K562 (cell line): ENCODE measurements around the gene SNX17. TPM values are rescaled to one million over a fixed set of nuclear protein-coding genes. Genes with fewer than 3 reads are reported as not detected.
A peak's percentile ranks its signal among the peaks of the same experiment; 100 is the strongest.

Source experiments
- ATF1 ChIP-seq, 2 experiments: fragments of 450-650 bp in 1 of 2; IDR thresholded peaks; 2 replicates each; pipeline ENCODE4 v1.6.1; 2016; ENCODE audit warnings: missing compliant biosample characterization in 1 of 2, missing genetic modification characterization in 1 of 2
- CREM ChIP-seq: IDR thresholded peaks from 2 replicates; pipeline ENCODE4 v1.6.1; 2014; ENCODE audit warnings: antibody characterized with exemption, low read depth
- HEY1 ChIP-seq: fragments of 250-450 bp; sonication (Bioruptor Pico); IDR thresholded peaks from 2 replicates; pipeline ENCODE4 v1.5.0; 2020; ENCODE audit warnings: mild to moderate bottlenecking, moderate library complexity, borderline replicate concordance
- HMGN3 ChIP-seq: IDR thresholded peaks from 2 replicates; pipeline ENCODE4 v1.6.1; 2011; ENCODE audit warnings: borderline replicate concordance, low read depth, mild to moderate bottlenecking, mixed read lengths, low read length; ENCODE audit not compliant: insufficient read length; ENCODE audit errors: extremely low read depth
- KAT8 ChIP-seq: fragments of 450-650 bp; IDR thresholded peaks from 2 replicates; pipeline ENCODE4 v1.6.1; 2016; ENCODE audit warnings: low read depth, mild to moderate bottlenecking
- MAFF ChIP-seq: IDR thresholded peaks from 2 replicates; pipeline ENCODE4 v1.6.1; 2012; ENCODE audit warnings: low read length, improper control_type of control experiment
- MTA1 ChIP-seq: fragments of 450-650 bp; IDR thresholded peaks from 2 replicates; pipeline ENCODE4 v1.6.1; 2017; ENCODE audit warnings: borderline replicate concordance
- NUFIP1 ChIP-seq: fragments of 450-650 bp; IDR thresholded peaks from 2 replicates; pipeline ENCODE4 v1.6.1; 2018; ENCODE audit not compliant: partially characterized antibody
- PHB2 ChIP-seq: fragments of 450-650 bp; IDR thresholded peaks from 2 replicates; pipeline ENCODE4 v1.6.1; 2017; ENCODE audit warnings: low read depth
- PHF20 ChIP-seq: fragments of 450-650 bp; IDR thresholded peaks from 2 replicates; pipeline ENCODE4 v1.6.1; 2018; ENCODE audit not compliant: partially characterized antibody
- PHF21A ChIP-seq: fragments of 450-650 bp; IDR thresholded peaks from 2 replicates; pipeline ENCODE4 v1.6.1; 2017; ENCODE audit warnings: low read depth, borderline replicate concordance
- PML ChIP-seq: IDR thresholded peaks from 2 replicates; pipeline ENCODE4 v1.6.1; 2012; ENCODE audit warnings: low read length, inconsistent platforms
- PRPF4 ChIP-seq: fragments of 200-400 bp; formaldehyde crosslinking; IDR thresholded peaks from one replicate; pipeline ENCODE4 v1.6.1; 2017; ENCODE audit warnings: low read length, low read depth, mild to moderate bottlenecking; ENCODE audit not compliant: insufficient read depth, poor library complexity, severe bottlenecking
- RBM17 ChIP-seq: fragments of 200-400 bp; formaldehyde crosslinking; IDR thresholded peaks from 2 replicates; pipeline ENCODE4 v1.6.1; 2017; ENCODE audit warnings: low read depth, mild to moderate bottlenecking, low read length, borderline replicate concordance
- RUNX1 ChIP-seq: sonication (generic); IDR thresholded peaks from 2 replicates; pipeline ENCODE4 v1.6.1; 2016; ENCODE audit warnings: antibody characterized with exemption, low read depth
- SIX5 ChIP-seq, 2 experiments: IDR thresholded peaks; 2 replicates each; pipeline ENCODE4 v1.6.1; 2011; ENCODE audit warnings: low read length in 2 of 2, borderline replicate concordance in 1 of 2, low read depth in 1 of 2, mild to moderate bottlenecking in 1 of 2, moderate library complexity in 1 of 2; ENCODE audit not compliant: insufficient read depth in 1 of 2
- SMAD4 ChIP-seq: fragments of 250-450 bp; sonication (Bioruptor Pico); conservative IDR thresholded peaks from 2 replicates; pipeline ENCODE4 v1.8.0; 2021; ENCODE audit warnings: inconsistent platforms, mild to moderate bottlenecking, moderate library complexity
- TAF15 ChIP-seq: fragments of 200-400 bp; formaldehyde crosslinking; IDR thresholded peaks from 2 replicates; pipeline ENCODE4 v1.6.1; 2017; ENCODE audit warnings: mild to moderate bottlenecking, low read depth, low read length, moderate library complexity
- U2AF2 ChIP-seq: fragments of 200-400 bp; formaldehyde crosslinking; optimal IDR thresholded peaks from 2 replicates; pipeline ENCODE3; 2017; ENCODE audit warnings: low read depth, mild to moderate bottlenecking, low read length
- ZC3H4 ChIP-seq: sonication (generic); formaldehyde crosslinking; IDR thresholded peaks from 2 replicates; pipeline ENCODE4 v1.9.0; 2021; ENCODE audit warnings: missing genetic modification reagents, borderline replicate concordance
- ZFX ChIP-seq: sonication (generic); formaldehyde crosslinking; IDR thresholded peaks from 2 replicates; pipeline ENCODE4 v1.8.0; 2022; ENCODE audit warnings: mild to moderate bottlenecking, missing genetic modification reagents, moderate library complexity
- ZNF133 ChIP-seq: fragments of 250-450 bp; sonication (Bioruptor Pico); IDR thresholded peaks from 2 replicates; pipeline ENCODE4 v1.4.0; 2020; ENCODE audit warnings: mild to moderate bottlenecking
- ZNF583 ChIP-seq: fragments of 250-450 bp; sonication (Bioruptor Pico); IDR thresholded peaks from 2 replicates; pipeline ENCODE4 v1.4.0; 2020
- ZNF707 ChIP-seq: fragments of 250-450 bp; sonication (Bioruptor Pico); conservative IDR thresholded peaks from 2 replicates; pipeline ENCODE4 v1.8.0; 2022; ENCODE audit warnings: inconsistent platforms, mild to moderate bottlenecking, moderate library complexity
- ZNF717 ChIP-seq: fragments of 250-450 bp; sonication (Bioruptor Pico); IDR thresholded peaks from 2 replicates; pipeline ENCODE4 v1.5.0; 2021
- polyA plus RNA-seq, 8 experiments: library from polyadenylated mRNA; depleted of rRNA in 4 of 8; stranded (reverse) in 5 of 8; unstranded in 3 of 8; fragments of >200 nt; fragmentation: Nextera tagmentation in 2 of 8; fragmentation: Illumina TruSeq in 1 of 8; extraction: Ambion mirVana in 2 of 8; extraction: Trizol in 1 of 8; gene quantifications; 2 replicates each; pipeline versions ENCODE4 v1.2.1 to v1.2.3, GENCODE V29; 2011 to 2014; ENCODE audit warnings: inconsistent platforms in 1 of 8, missing spikeins in 1 of 8
- total RNA-seq, 7 experiments: library from RNA; depleted of rRNA in 6 of 7; stranded (reverse); fragments of >200 nt in 6 of 7; fragmentation: Illumina TruSeq in 2 of 7; extraction: Trizol in 2 of 7; gene quantifications; 2 replicates each; pipeline versions ENCODE4 v1.2.1 to v1.2.3, GENCODE V29; 2011 to 2021; ENCODE audit warnings: low replicate concordance in 1 of 7
- TF ChIP-seq, protein P1 (sequence below): fragments of 450-650 bp; IDR thresholded peaks from 2 replicates; pipeline ENCODE4 v1.6.1; 2017; ENCODE audit warnings: mild to moderate bottlenecking, moderate library complexity
- TF ChIP-seq, protein P2 (sequence below): fragments of 450-650 bp; formaldehyde crosslinking; IDR thresholded peaks from 2 replicates; pipeline ENCODE4 v1.4.0; 2020; ENCODE audit warnings: mild to moderate bottlenecking, moderate library complexity
- TF ChIP-seq, protein P3 (sequence below): fragments of 450-650 bp; IDR thresholded peaks from 2 replicates; pipeline ENCODE4 v1.6.1; 2016; ENCODE audit warnings: antibody characterized with exemption

The SNX17 gene
- total and polyA plus RNA-seq, 9 of the 15 experiments (the other 6 are each of a cell fraction or from before 2014, with no cell fraction given) = 3.0 to 75.7 (median 54.6) TPM

DNA sequence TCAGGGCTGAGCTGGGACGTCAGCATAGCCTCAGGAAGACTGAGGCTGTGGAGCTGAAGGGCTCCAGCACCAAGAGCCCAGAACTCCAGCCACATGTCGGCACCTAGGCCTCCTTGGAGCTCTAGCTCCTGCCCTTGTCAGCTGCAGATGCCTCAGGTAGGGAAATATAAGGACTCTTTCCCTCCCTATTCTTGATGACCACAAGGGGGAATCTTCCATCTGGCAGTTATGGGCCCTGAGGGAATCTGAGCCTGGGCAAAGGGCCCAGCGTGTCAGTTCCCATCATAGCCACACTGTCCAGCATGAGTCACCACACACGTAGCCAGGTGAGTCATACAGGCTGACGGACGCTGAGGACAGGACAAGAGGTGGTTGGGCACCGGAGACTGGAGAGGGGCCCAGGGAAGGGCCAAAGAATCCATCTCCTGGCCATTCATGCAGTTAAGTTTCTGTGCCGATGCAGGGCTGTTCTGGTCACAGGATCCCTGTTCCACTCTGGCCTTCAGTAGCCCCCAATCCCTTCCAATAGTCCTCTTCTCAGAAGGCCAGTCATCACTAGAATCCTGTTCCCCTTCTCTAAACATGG, 49.4 kb upstream of the SNX17 start (continued):
- no peak for TF ChIP-seq ZC3H4 (CRISPR knock-in tag)
- no peak for TF ChIP-seq PML
- no peak for TF ChIP-seq ZNF707 (CRISPR knock-in tag)
- TF ChIP-seq HEY1 (CRISPR knock-in tag) = no peak
- TF ChIP-seq, protein P1, sequence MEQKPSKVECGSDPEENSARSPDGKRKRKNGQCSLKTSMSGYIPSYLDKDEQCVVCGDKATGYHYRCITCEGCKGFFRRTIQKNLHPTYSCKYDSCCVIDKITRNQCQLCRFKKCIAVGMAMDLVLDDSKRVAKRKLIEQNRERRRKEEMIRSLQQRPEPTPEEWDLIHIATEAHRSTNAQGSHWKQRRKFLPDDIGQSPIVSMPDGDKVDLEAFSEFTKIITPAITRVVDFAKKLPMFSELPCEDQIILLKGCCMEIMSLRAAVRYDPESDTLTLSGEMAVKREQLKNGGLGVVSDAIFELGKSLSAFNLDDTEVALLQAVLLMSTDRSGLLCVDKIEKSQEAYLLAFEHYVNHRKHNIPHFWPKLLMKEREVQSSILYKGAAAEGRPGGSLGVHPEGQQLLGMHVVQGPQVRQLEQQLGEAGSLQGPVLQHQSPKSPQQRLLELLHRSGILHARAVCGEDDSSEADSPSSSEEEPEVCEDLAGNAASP = no peak
- TF ChIP-seq NUFIP1 = no peak
- TF ChIP-seq, protein P2, sequence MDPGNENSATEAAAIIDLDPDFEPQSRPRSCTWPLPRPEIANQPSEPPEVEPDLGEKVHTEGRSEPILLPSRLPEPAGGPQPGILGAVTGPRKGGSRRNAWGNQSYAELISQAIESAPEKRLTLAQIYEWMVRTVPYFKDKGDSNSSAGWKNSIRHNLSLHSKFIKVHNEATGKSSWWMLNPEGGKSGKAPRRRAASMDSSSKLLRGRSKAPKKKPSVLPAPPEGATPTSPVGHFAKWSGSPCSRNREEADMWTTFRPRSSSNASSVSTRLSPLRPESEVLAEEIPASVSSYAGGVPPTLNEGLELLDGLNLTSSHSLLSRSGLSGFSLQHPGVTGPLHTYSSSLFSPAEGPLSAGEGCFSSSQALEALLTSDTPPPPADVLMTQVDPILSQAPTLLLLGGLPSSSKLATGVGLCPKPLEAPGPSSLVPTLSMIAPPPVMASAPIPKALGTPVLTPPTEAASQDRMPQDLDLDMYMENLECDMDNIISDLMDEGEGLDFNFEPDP = no peak
- peak; percentile 58 for TF ChIP-seq ZFX (CRISPR knock-in tag)
- no peak for TF ChIP-seq PRPF4
- TF ChIP-seq ZNF583 (CRISPR knock-in tag) = no peak
- no peak for TF ChIP-seq ZNF717 (CRISPR knock-in tag)
- no peak for TF ChIP-seq MAFF
- TF ChIP-seq, protein P3, sequence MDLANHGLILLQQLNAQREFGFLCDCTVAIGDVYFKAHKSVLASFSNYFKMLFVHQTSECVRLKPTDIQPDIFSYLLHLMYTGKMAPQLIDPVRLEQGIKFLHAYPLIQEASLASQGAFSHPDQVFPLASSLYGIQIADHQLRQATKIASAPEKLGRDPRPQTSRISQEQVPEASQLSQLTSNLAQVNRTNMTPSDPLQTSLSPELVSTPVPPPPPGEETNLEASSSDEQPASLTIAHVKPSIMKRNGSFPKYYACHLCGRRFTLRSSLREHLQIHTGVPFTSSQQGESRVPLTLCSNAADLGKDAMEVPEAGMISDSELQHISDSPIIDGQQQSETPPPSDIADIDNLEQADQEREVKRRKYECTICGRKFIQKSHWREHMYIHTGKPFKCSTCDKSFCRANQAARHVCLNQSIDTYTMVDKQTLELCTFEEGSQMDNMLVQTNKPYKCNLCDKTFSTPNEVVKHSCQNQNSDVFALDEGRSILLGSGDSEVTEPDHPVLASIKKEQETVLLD = no peak
- no peak for TF ChIP-seq ATF1 (CRISPR knock-in tag; IDR thresholded peaks at IDR 0.05)
- peak; percentile 81 for TF ChIP-seq ATF1 (tag; IDR thresholded peaks at IDR 0.05)
- no peak for TF ChIP-seq TAF15
- TF ChIP-seq RUNX1 = no peak
- no peak for TF ChIP-seq KAT8
- TF ChIP-seq U2AF2 = no peak
- TF ChIP-seq SMAD4 = 0 out of 2 replicates have a peak, but pooled peaks have one; percentile 39
- no peak for TF ChIP-seq PHB2
- TF ChIP-seq CREM = peak; percentile 92
- peak; percentile 48; the same call in 1 of the 2 replicates for TF ChIP-seq MTA1
- no peak for TF ChIP-seq RBM17
- TF ChIP-seq PHF21A = peak; percentile 87; the same call in 1 of the 2 replicates
- TF ChIP-seq SIX5 (IDR thresholded peaks at IDR 0.05; ENCODE audit: borderline replicate concordance in 1 of 2, insufficient read depth in 1 of 2, low read depth in 1 of 2, low read length in 2 of 2) = no peak
- no peak for TF ChIP-seq ZNF133 (CRISPR knock-in tag)
- no peak for TF ChIP-seq HMGN3
- TF ChIP-seq PHF20 = no peak
